OCI-LY3 (cell line): Measurements from ENCODE around the gene CACNA2D2.

ENCODE experiments used
- H2AFZ ChIP-seq: fragments of 200-600, 300-600 bp; shearing (Covaris generic); 2 replicates; pipeline ENCODE4 v1.6.0; 2014; ENCODE audit warnings: antibody characterized with exemption, low read depth, low read length
- H3K27ac ChIP-seq: fragments of 200-600, 300-600 bp; sonication (generic); 2 replicates; pipeline ENCODE4 v1.5.1; 2014; ENCODE audit warnings: mild to moderate bottlenecking, low read length, moderate library complexity, mixed read lengths
- H3K27me3 ChIP-seq: fragments of 200-600, 300-600 bp; sonication (generic); 2 replicates; pipeline ENCODE4 v1.6.1; 2014; ENCODE audit warnings: low read depth, low read length, mixed read lengths
- H3K36me3 ChIP-seq: fragments of 200-600, 300-600 bp; sonication (generic); replicated peaks from 2 replicates; pipeline ENCODE3; 2014; ENCODE audit warnings: low read depth, low read length, mixed read lengths
- H3K4me1 ChIP-seq: fragments of 300-600, 200-600 bp; sonication (generic); 2 replicates; pipeline ENCODE4 v1.6.1; 2014; ENCODE audit warnings: low read length, mixed read lengths
- H3K4me2 ChIP-seq: fragments of 200-600, 300-600 bp; sonication (generic); 2 replicates; pipeline ENCODE4 v1.6.1; 2014; ENCODE audit warnings: low read length, mixed read lengths
- H3K4me3 ChIP-seq: fragments of 300-600, 200-600 bp; sonication (generic); 2 replicates; pipeline ENCODE4 v1.5.1; 2014; ENCODE audit warnings: antibody characterized with exemption, mild to moderate bottlenecking, low read length, moderate library complexity
- H3K79me2 ChIP-seq: fragments of 300-600, 200-600 bp; shearing (Covaris generic); 2 replicates; pipeline ENCODE4 v1.6.1; 2014; ENCODE audit warnings: mild to moderate bottlenecking, low read length, mixed read lengths
- H3K9ac ChIP-seq: fragments of 300-600, 200-600 bp; shearing (Covaris generic); 2 replicates; pipeline ENCODE4 v1.6.0; 2014; ENCODE audit warnings: mild to moderate bottlenecking, low read length, moderate library complexity
- H3K9me3 ChIP-seq: fragments of 200-600, 300-600 bp; shearing (Covaris generic); 2 replicates; pipeline ENCODE4 v1.6.1; 2014; ENCODE audit warnings: low read length, mixed read lengths; ENCODE audit not compliant: insufficient read depth
- H4K20me1 ChIP-seq: fragments of 200-600, 300-600 bp; sonication (generic); 2 replicates; pipeline ENCODE4 v1.6.1; 2016; ENCODE audit warnings: low read length, mixed read lengths; ENCODE audit not compliant: insufficient read depth
- EZH2phosphoT487 ChIP-seq: fragments of 200-600 bp; shearing (Covaris generic); IDR thresholded peaks from 2 replicates; pipeline ENCODE4 v1.6.1; 2018; ENCODE audit warnings: antibody characterized with exemption, mixed run types, low read depth
- TF ChIP-seq, protein P1 (sequence below): fragments of 200-600, 300-600 bp; sonication (generic); IDR thresholded peaks from 2 replicates; pipeline ENCODE4 v1.5.1; 2014; ENCODE audit warnings: antibody characterized with exemption, low read length, low read depth

The CACNA2D2 gene

DNA sequence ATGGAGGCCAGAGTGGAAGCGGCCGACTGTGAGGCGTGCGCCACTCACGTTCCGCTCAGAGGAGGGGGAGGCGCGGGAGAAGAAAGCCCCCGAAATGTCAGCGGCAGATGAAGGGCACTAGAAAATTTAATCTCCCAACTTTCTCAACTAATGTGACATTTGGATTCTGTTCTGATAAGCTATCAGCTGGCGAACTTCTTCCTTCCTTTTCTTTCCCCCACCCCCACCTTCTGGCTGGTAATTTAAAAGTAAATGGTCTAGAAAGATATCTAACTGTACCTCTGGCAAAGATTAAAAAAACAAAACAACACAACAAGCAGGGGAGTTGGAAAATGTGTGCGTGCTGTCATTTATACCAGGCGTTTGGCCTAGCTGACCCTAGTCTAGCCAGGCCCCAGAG, 117.7 kb downstream of the CACNA2D2 start:
- H3K9me3 ChIP-seq: no peaks in the 10 kb centered on the region
- H3K9ac ChIP-seq: no peak overlapping the region
- no peak for TF ChIP-seq EZH2phosphoT487
- TF ChIP-seq, protein P1, sequence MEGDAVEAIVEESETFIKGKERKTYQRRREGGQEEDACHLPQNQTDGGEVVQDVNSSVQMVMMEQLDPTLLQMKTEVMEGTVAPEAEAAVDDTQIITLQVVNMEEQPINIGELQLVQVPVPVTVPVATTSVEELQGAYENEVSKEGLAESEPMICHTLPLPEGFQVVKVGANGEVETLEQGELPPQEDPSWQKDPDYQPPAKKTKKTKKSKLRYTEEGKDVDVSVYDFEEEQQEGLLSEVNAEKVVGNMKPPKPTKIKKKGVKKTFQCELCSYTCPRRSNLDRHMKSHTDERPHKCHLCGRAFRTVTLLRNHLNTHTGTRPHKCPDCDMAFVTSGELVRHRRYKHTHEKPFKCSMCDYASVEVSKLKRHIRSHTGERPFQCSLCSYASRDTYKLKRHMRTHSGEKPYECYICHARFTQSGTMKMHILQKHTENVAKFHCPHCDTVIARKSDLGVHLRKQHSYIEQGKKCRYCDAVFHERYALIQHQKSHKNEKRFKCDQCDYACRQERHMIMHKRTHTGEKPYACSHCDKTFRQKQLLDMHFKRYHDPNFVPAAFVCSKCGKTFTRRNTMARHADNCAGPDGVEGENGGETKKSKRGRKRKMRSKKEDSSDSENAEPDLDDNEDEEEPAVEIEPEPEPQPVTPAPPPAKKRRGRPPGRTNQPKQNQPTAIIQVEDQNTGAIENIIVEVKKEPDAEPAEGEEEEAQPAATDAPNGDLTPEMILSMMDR: no peak

DNA sequence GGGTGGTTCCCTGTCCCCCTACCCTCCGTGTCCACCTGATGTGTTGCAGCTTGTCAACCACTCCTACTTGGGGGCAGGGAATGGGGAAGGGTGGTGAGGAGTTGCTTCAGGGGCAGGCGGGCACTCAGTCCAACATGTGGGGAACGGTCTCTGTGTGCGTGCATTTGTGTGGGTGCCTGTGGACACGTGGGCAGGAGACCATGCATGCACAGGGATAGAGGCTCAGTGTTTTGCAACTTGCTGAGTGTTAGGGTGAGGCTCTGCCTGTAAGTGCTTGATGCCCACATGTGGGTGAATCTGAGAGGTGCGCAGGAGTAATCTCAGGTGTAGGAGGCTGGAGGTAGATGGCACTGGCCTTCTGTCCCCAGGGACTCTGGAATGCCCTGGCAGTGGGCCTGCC, 119.7 kb downstream of the CACNA2D2 start:
- no peaks in the 10 kb centered on the region for H3K9me3 ChIP-seq
- no peak overlapping the region for H3K27ac ChIP-seq
- no peaks in the 10 kb centered on the region for H3K36me3 ChIP-seq
- H3K9ac ChIP-seq: no peak overlapping the region
- TF ChIP-seq, protein P1: no peak
- no peak for TF ChIP-seq EZH2phosphoT487
- no peaks in the 10 kb centered on the region for H3K4me1 ChIP-seq
- H3K79me2 ChIP-seq: no peaks in the 10 kb centered on the region
- no peak overlapping the region for H3K4me3 ChIP-seq
- H3K4me2 ChIP-seq: no peak overlapping the region
- H3K27me3 ChIP-seq: no peaks in the 10 kb centered on the region
- H4K20me1 ChIP-seq: no peaks in the 10 kb centered on the region
- no peak overlapping the region for H2AFZ ChIP-seq

More for the DNA sequence above, 117.7 kb downstream of the CACNA2D2 start:
- Histone ChIP-seq H3K27ac (no peak overlapping the region), H3K4me2 (no peak overlapping the region), H2AFZ (no peak overlapping the region), H3K27me3 (no peaks in the 10 kb centered on the region), H3K36me3 (no peaks in the 10 kb centered on the region), H3K4me1 (no peaks in the 10 kb centered on the region), H3K4me3 (no peak overlapping the region), H3K79me2 (no peaks in the 10 kb centered on the region), H4K20me1 (no peaks in the 10 kb centered on the region)

DNA sequence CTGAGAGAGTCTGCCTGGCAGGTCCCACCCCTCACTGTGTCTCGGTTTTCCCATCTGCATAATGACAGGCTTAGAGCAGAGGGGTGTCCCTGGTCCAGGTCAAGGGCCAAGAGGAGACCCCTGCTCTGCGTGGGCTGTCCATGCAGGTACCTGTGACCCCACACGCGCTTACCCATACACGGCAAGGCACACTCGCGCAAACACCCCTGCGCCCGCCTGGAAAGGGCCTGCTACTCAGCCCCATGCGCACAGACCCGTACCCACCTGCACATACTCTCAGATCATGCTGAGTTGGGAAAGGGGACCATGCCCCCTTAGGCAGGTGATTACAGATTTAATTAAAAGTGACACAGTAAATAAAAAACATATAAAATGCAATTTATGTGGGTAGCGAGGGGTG, 120.7 kb downstream of the CACNA2D2 start:
- Histone ChIP-seq H3K36me3 (no peaks in the 10 kb centered on the region), H3K9me3 (no peaks in the 10 kb centered on the region), H3K27me3 (no peaks in the 10 kb centered on the region), H4K20me1 (no peaks in the 10 kb centered on the region), H3K9ac (no peak overlapping the region), H3K27ac (no peak overlapping the region), H3K79me2 (no peaks in the 10 kb centered on the region), H2AFZ (no peak overlapping the region), H3K4me3 (no peak overlapping the region), H3K4me1 (no peaks in the 10 kb centered on the region), H3K4me2 (no peak overlapping the region)
- no peak for TF ChIP-seq EZH2phosphoT487
- TF ChIP-seq, protein P1: no peak

DNA sequence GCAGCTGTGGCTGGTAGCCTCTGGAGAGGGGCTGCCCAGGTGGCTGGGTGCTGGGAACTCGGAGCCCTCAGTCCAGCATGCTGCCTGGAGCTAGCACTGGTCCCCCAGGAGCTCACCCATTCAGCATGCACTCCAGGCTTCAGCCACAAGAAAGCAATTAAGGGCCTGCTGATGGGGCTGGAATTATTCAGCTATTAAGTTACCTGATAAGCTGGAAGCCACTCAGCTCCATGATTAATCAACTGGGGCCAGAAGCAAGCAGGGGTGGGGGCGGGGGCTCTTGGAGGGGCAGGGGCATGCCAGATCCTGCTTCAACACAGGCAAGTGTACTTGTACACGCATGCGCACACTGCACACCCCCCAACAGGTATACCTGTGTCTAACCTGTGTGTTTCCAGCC, 122.1 kb downstream of the CACNA2D2 start:
- Histone ChIP-seq H4K20me1 (no peaks in the 10 kb centered on the region), H3K4me1 (no peaks in the 10 kb centered on the region), H3K36me3 (no peaks in the 10 kb centered on the region), H3K9ac (no peak overlapping the region), H2AFZ (no peak overlapping the region), H3K27me3 (no peaks in the 10 kb centered on the region), H3K27ac (no peak overlapping the region), H3K4me2 (no peak overlapping the region), H3K79me2 (no peaks in the 10 kb centered on the region), H3K4me3 (no peak overlapping the region), H3K9me3 (no peaks in the 10 kb centered on the region)
- TF ChIP-seq, protein P1: no peak
- TF ChIP-seq EZH2phosphoT487: no peak
